ENCODE results near the gene SSBP3. TPM values are rescaled to one million over a fixed set of nuclear protein-coding genes. Genes with fewer than 3 reads are reported as not detected.

The SSBP3 gene
- total and polyA plus RNA-seq, 9 of the 15 experiments (the other 6 are each of a cell fraction or from before 2014, with no cell fraction given), result 8.7 to 108 (median 33.8) TPM

DNA sequence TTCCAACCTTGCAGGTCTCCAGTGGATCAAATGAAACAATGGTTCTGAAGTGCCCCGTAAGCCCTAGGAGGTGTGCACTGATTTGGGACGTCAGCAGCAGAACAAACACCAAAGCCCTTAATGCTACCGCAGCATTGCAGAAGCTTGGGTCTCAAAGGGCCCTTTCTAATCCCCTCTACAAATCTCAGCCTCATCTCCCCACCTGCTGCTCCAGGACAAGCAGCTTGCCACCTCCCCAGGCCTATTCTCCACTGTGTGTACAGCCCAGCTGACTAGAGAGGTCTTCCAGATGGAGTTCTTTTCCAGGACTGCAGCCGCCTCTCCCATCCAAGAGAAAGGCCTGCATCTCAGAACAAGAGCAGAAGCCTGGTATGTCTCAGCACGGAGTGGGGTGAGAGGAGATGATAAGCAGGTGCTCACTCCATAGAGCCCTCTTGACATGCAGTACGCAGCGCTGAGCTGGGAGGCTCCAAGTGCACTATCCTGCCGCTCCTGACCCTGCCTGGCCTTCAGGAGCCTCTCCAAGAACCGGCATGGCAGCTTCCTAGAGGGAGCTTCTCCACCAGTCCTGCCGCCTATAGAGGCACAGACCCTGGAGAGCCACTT, 160.0 kb downstream of the SSBP3 start (continued):
- TF ChIP-seq ZNF639 (CRISPR knock-in tag; conservative IDR thresholded peaks at IDR 0.05 in 1 of 2, IDR thresholded peaks at IDR 0.05 in 1 of 2), result no peak
- TF ChIP-seq NFATC3 (IDR thresholded peaks at IDR 0.05), result no peak
- no peak for TF ChIP-seq E2F1 (CRISPR knock-in tag; IDR thresholded peaks at IDR 0.05)
- no peak for TF ChIP-seq ELF2 (CRISPR knock-in tag; IDR thresholded peaks at IDR 0.05)

GRCh38 chr1:54245501-54245900, 160.7 kb downstream of the SSBP3 start:
- Histone ChIP-seq H2AFZ (ENCODE audit: low read depth, low read length) (no peak overlapping the region), H3K79me2 (ENCODE audit: control insufficient read depth, insufficient read depth, low read length) (no peaks in the 10 kb centered on the region), H3K9me3 (replicated peaks; ENCODE audit: control insufficient read depth, insufficient read depth, low read depth, low read length) (no peaks in the 10 kb centered on the region), H3K4me1 (replicated peaks in 1 of 2; ENCODE audit: control insufficient read depth in 2 of 2, insufficient read depth in 2 of 2, low read length in 2 of 2) (peaks cover 0 to 4% of the 10 kb centered on the region in 2 experiments; a peak in 2 of 5 replicates), H3K27me3 (ENCODE audit: control insufficient read depth in 2 of 2, insufficient read depth in 2 of 2, low read length in 2 of 2) (no peaks in the 10 kb centered on the region), H3K4me2 (ENCODE audit: insufficient read depth, low read length) (no peak overlapping the region), H3K9ac (ENCODE audit: insufficient read depth in 1 of 2, low read depth in 2 of 2, low read length in 2 of 2) (peak overlapping the region in 1 of 2 experiments; percentile 43; a peak in 1 of 4 replicates), H3K4me3 (no peak overlapping the region), H3K27ac (ENCODE audit: extremely low read depth, low read depth, low read length) (no peak overlapping the region), H3K36me3 (ENCODE audit: control insufficient read depth, insufficient read depth, low read length) (peaks cover 74% of the 10 kb centered on the region; the same call in 2 of the 3 replicates), H4K20me1 (replicated peaks; ENCODE audit: control insufficient read depth, insufficient read depth, low read length) (peaks cover 3% of the 10 kb centered on the region; the same call in 1 of the 2 replicates), H3K9me1 (ENCODE audit: control insufficient read depth, insufficient read depth, low read length) (no peaks in the 10 kb centered on the region)
- no TSS peak for BruUV-seq (replicated peaks)
- ChIA-PET POLR2A (no interaction called here), CTCF (ENCODE audit: low intra/inter-chr PET ratio) (no interaction called here)
- in situ Hi-C loops (cut with MboI), result no loop called here
- WGBS (ENCODE audit: insufficient coverage, low coverage, missing lambda C conversion rate), result 87% methylated on average over 3 of the region's 4 CpGs
- FAIRE-seq (no peak), ATAC-seq (no peak), DNase-seq (ENCODE audit: extremely low read depth in 1 of 4, low spot score in 3 of 4) (no peak)
- intact Hi-C loops (cut with micrococcal nuclease), result no loop called here
- TF ChIP-seq ZNF668 (CRISPR knock-in tag; IDR thresholded peaks at IDR 0.05), result no peak
- TF ChIP-seq PRMT5 (CRISPR knock-in tag; IDR thresholded peaks at IDR 0.05), result no peak
- TF ChIP-seq ZNF766 (CRISPR knock-in tag; conservative IDR thresholded peaks at IDR 0.05), result no peak
- TF ChIP-seq NR2C2 (CRISPR knock-in tag; IDR thresholded peaks at IDR 0.05), result no peak
- no peak for TF ChIP-seq NR2C2 (tag; IDR thresholded peaks at IDR 0.05)
- no peak for TF ChIP-seq ESRRA (IDR thresholded peaks at IDR 0.05; ENCODE audit: borderline replicate concordance, low read depth)
- no peak for TF ChIP-seq ZNF121 (CRISPR knock-in tag; conservative IDR thresholded peaks at IDR 0.05)
- no peak for TF ChIP-seq E2F3 (CRISPR knock-in tag; IDR thresholded peaks at IDR 0.05)
- no peak for TF ChIP-seq ZNF589 (CRISPR knock-in tag; IDR thresholded peaks at IDR 0.05; ENCODE audit: low read depth)
- TF ChIP-seq TAF9B (IDR thresholded peaks at IDR 0.05; ENCODE audit: partially characterized antibody), result no peak
- TF ChIP-seq, protein P1, sequence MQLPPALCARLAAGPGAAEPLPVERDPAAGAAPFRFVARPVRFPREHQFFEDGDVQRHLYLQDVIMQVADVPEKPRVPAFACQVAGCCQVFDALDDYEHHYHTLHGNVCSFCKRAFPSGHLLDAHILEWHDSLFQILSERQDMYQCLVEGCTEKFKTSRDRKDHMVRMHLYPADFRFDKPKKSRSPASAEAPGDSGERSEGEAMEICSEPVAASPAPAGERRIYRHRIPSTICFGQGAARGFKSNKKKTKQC (CRISPR knock-in tag; IDR thresholded peaks at IDR 0.05), result no peak
- no peak for TF ChIP-seq SMARCA4 (IDR thresholded peaks at IDR 0.05)
- no peak for TF ChIP-seq CREBBP (IDR thresholded peaks at IDR 0.05; ENCODE audit: low read depth, low read length)
- TF ChIP-seq SIN3A (IDR thresholded peaks at IDR 0.05; ENCODE audit: borderline replicate concordance in 2 of 2, control insufficient read depth in 1 of 2, low read depth in 2 of 2, low read length in 2 of 2), result no peak
- no peak for TF ChIP-seq POLR2B (IDR thresholded peaks at IDR 0.05; ENCODE audit: low read depth, partially characterized antibody)
- no peak for TF ChIP-seq SMAD3 (CRISPR knock-in tag; conservative IDR thresholded peaks at IDR 0.05)
